Measurements from ENCODE around the gene ZNF746.

GRCh38 chr7:149476791-149477190 is 20.8 kb downstream of the ZNF746 start:
- TF ChIP-seq POLR2A (IDR thresholded peaks at IDR 0.05; ENCODE audit: low read depth, low read length) (no peak), TAF1 (IDR thresholded peaks at IDR 0.05; ENCODE audit: low read depth, low read length) (no peak), POLR2AphosphoS5 (IDR thresholded peaks at IDR 0.05; ENCODE audit: low read depth, low read length) (no peak)

Measured in GM12891 (cell line).